Epithelial cell of proximal tubule (primary cell): ENCODE results near the gene OPCML. TPM values are rescaled to one million over a fixed set of nuclear protein-coding genes. Genes with fewer than 3 reads are reported as not detected.

Source experiments
- DNase-seq: peaks from one replicate; pipeline ENCODE4 v3.0.0-alpha.2; 2011; ENCODE audit warnings: low read depth
- H3K4me3 ChIP-seq: 2 replicates; pipeline ENCODE4 v1.5.1; 2011; ENCODE audit warnings: low read depth, mild to moderate bottlenecking, low read length
- CTCF ChIP-seq: conservative IDR thresholded peaks from 2 replicates; pipeline ENCODE4 v1.5.1; 2012; ENCODE audit warnings: low read depth, mild to moderate bottlenecking, low read length
- total RNA-seq: library from RNA; depleted of rRNA; stranded (reverse); fragments of >200 nt; gene quantifications from 2 replicates; pipeline ENCODE4 v1.2.3, GENCODE V29; 2015

OPCML gene
- total RNA-seq, 1 donor from 2014 or later, result not detected

- no peak overlapping the region for H3K4me3 ChIP-seq
- TF ChIP-seq CTCF, result no peak
- no peak for DNase-seq
Measured at GRCh38 chr11:132531921-132532320, 1000.4 kb downstream of the OPCML start.

- TF ChIP-seq CTCF, result no peak
- no peak overlapping the region for H3K4me3 ChIP-seq
- no peak for DNase-seq
Measured at GRCh38 chr11:132528181-132528580, 1004.1 kb downstream of the OPCML start.

GRCh38 chr11:132523929-132524328, 1008.4 kb downstream of the OPCML start:
- TF ChIP-seq CTCF, result no peak
- DNase-seq, result no peak
- no peak overlapping the region for H3K4me3 ChIP-seq

- TF ChIP-seq CTCF, result no peak
- no peak for DNase-seq
- no peak overlapping the region for H3K4me3 ChIP-seq
Measured at GRCh38 chr11:132520199-132520598, 1012.1 kb downstream of the OPCML start.

GRCh38 chr11:132519241-132519815, 1013.0 kb downstream of the OPCML start:
- DNase-seq, result no peak
- TF ChIP-seq CTCF, result no peak
- H3K4me3 ChIP-seq, result no peak overlapping the region

- no peak overlapping the region for H3K4me3 ChIP-seq
- TF ChIP-seq CTCF, result no peak
- DNase-seq, result no peak
Measured at GRCh38 chr11:132504501-132505041, 1027.7 kb downstream of the OPCML start.

- TF ChIP-seq CTCF, result no peak
- no peak overlapping the region for H3K4me3 ChIP-seq
- DNase-seq, result no peak
Measured at GRCh38 chr11:132501356-132501755, 1030.9 kb downstream of the OPCML start.
